ENCODE results near the gene FOXN3.
"Not testable (repeated sequence)": the region's sequence is repeated elsewhere in the genome, so short reads cannot be mapped to it uniquely, and the experiment has no call there.

Gene FOXN3

GRCh38 chr14:89302396-89302950, 114.6 kb downstream of the FOXN3 start:
- TF ChIP-seq CTCF (IDR thresholded peaks at IDR 0.05; ENCODE audit: extremely low read depth, missing control alignments): no peak
- DNase-seq (ENCODE audit: low spot score): no peak

- no peak for DNase-seq (ENCODE audit: low spot score)
- TF ChIP-seq CTCF (IDR thresholded peaks at IDR 0.05; ENCODE audit: extremely low read depth, missing control alignments): no peak
Observed at GRCh38 chr14:89299587-89299986, 117.4 kb downstream of the FOXN3 start.

GRCh38 chr14:89298056-89298834, 118.8 kb downstream of the FOXN3 start:
- no peak for TF ChIP-seq CTCF (IDR thresholded peaks at IDR 0.05; ENCODE audit: extremely low read depth, missing control alignments)
- no peak for DNase-seq (ENCODE audit: low spot score)

GRCh38 chr14:89296281-89296745, 120.7 kb downstream of the FOXN3 start:
- TF ChIP-seq CTCF (IDR thresholded peaks at IDR 0.05; ENCODE audit: extremely low read depth, missing control alignments): no peak
- DNase-seq (ENCODE audit: low spot score): no peak

GRCh38 chr14:89294872-89295271, 122.2 kb downstream of the FOXN3 start:
- no peak for TF ChIP-seq CTCF (IDR thresholded peaks at IDR 0.05; ENCODE audit: extremely low read depth, missing control alignments)
- DNase-seq (ENCODE audit: low spot score): no peak

- not testable (repeated sequence) for DNase-seq (ENCODE audit: low spot score)
Observed at GRCh38 chr14:89294469-89294868, 122.6 kb downstream of the FOXN3 start.

GRCh38 chr14:89294060-89294459, 123.0 kb downstream of the FOXN3 start:
- no peak for DNase-seq (ENCODE audit: low spot score)
- no peak for TF ChIP-seq CTCF (IDR thresholded peaks at IDR 0.05; ENCODE audit: extremely low read depth, missing control alignments)
